HG02870 (cell line): ENCODE data around the gene ERC2.

ENCODE experiments used
- ATAC-seq: cut with Tn5 transposase; IDR thresholded peaks from one replicate; pipeline ENCODE4 v1.9.1; 2021; ENCODE audit warnings: mild to moderate bottlenecking, moderate library complexity; ENCODE audit not compliant: unreplicated experiment

Gene ERC2

GRCh38 chr3:56197259-56197965 lies 270.9 kb downstream of the ERC2 start:
- no peak for ATAC-seq

DNA sequence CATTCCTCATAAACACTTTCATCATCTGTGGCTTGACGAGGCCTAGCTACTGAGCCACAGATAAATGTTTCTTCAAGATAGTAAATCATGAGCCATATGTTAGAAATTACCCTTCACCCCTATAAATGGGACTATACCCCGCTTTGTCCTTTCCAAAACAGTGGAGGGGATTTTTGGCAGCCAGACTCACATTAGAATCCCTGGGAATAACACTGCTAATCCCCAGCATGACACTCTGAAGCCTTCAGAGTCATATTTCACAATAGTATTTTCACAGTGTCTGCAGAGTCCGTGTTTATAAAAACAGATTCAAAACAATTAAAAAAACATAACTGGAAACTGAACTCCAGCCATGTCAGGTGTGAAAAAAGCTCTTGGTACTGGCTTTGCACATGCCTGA lies 271.6 kb downstream of the ERC2 start:
- ATAC-seq = no peak

- no peak for ATAC-seq
These were observed 274.7 kb downstream of the ERC2 start for GRCh38 chr3:56193519-56193918.

GRCh38 chr3:56192001-56192400 lies 276.3 kb downstream of the ERC2 start:
- ATAC-seq = no peak

DNA sequence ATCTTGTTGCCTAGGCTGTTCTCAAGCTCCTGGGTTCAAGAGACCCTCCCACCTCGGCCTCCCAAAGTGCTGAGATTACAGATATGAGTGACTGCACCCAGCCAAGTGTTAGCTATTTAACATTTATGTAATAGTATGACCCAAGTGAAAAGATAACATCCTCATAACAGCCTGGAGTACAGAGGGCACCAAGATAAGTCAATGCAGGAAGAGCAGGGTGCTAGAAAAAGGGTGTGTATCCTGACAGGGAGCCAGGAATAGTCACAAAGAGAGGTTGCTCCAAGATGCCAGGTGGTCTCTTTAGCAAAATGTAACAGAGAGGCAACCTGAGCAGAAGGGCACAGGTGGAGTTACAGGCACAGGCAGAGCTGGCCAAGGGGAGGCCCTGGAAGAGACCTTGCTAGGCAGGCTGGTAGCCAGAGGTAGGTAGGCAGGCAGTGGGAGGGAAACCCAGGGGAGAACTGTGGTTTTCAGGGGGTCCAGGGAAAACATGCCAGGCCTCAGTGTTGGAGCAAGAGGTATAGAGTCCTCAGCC lies 277.4 kb downstream of the ERC2 start:
- ATAC-seq = no peak

DNA sequence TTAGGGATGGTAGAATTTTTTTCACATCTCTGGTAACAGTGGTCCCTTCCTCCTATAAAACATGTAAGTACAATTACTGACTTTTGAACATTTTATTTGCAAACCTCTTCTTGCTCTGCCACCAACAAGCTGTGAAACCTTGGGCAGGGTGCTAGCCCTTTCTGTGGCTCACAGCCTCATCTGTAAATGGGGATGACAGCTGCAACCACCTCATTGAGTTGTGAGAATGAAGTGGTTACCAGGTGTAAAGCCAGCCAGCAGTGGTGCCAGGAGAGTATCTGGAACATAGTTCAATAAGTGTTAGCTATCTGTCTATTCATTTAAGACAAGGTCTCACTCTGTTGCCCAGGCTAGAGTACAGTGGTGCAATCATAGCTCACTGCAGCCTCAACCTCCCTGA lies 278.1 kb downstream of the ERC2 start:
- ATAC-seq = no peak

- no peak for ATAC-seq
These were observed 278.7 kb downstream of the ERC2 start for GRCh38 chr3:56189536-56189935.

DNA sequence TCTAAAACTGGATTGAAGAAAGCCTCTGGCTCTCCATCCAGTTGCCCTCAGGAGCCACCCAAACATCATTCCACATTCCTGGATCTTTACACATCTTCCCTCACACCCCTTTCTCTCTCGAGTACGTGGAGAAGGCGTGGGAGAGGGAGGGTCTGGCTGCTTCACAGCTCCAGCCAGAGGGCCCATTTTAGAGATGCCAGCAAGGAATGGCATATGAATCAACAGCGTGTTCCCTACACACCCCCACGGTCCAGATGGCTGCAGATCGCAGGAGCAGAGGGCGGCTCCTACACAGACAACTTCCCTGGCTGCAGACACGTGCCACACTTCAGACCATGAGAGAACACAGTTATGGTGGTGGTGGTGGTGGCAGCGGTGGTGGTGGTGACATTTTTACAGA lies 280.1 kb downstream of the ERC2 start:
- no peak for ATAC-seq

GRCh38 chr3:56187051-56187450 lies 281.2 kb downstream of the ERC2 start:
- ATAC-seq = no peak

DNA sequence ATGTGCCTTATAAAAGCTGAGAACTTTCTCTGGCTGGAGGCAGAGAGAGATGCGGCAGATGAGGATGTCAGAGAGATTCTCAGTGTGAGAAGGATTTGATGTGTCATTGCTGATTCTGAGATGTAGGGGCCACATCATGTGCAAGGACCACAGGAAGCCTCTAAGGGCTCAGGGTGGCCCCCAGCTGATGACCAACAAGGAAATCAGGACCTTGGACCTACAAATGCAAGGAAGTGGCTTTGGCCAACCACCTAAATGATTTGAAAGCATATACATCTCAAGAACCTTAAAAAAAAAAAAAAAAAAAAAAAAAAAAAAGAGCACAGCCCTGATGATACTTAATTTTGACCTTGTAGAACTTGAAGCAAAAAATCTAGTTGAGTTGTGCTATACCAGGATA lies 282.4 kb downstream of the ERC2 start:
- ATAC-seq = no peak

- no peak for ATAC-seq
These were observed 284.7 kb downstream of the ERC2 start for GRCh38 chr3:56183529-56183928.

- ATAC-seq = no peak
These were observed 287.8 kb downstream of the ERC2 start for GRCh38 chr3:56180433-56180832.

DNA sequence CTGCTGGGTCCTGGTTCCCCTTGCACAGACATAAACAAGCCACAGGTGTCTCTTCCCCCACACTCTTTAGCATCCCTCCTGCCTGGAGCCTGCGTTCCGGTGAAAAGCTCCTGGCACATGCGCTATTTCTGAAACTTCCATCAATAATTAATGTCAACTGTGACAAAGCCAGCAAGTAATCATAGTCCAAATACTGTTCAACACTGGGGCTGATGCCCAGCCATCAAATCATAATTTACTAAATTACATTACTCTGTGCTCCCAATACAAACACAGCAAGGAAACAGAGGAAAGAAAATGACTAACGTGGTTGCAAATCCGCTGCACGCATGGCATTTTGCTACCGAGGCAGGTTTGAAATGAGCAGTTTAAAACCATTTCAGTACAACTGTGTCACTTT lies 294.7 kb downstream of the ERC2 start:
- no peak for ATAC-seq

- ATAC-seq = no peak
These were observed 303.8 kb downstream of the ERC2 start for GRCh38 chr3:56164436-56164835.

GRCh38 chr3:56157693-56158362 lies 310.4 kb downstream of the ERC2 start:
- no peak for ATAC-seq

DNA sequence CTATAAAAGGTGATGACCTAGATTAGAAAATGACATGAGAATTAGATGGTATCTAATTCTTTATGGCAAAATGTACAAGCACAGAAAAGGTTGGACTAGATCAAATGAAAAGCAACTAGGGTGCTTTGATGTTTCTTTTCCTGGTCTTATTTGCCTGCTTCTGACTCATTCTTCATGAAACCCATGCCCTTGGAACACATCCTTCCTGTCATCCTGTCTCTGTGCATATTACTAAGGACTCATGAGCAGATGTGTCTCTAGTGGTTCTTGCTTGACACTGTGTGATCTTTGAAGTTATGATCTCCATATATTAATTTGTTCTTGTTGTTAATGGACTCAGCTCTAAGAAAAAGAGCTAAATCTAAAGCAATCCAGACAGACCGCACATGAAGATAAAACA lies 314.0 kb downstream of the ERC2 start:
- no peak for ATAC-seq

GRCh38 chr3:56147354-56147753 lies 320.9 kb downstream of the ERC2 start:
- no peak for ATAC-seq

- no peak for ATAC-seq
These were observed 322.9 kb downstream of the ERC2 start for GRCh38 chr3:56145410-56145809.

- no peak for ATAC-seq
These were observed 323.5 kb downstream of the ERC2 start for GRCh38 chr3:56144805-56145204.

DNA sequence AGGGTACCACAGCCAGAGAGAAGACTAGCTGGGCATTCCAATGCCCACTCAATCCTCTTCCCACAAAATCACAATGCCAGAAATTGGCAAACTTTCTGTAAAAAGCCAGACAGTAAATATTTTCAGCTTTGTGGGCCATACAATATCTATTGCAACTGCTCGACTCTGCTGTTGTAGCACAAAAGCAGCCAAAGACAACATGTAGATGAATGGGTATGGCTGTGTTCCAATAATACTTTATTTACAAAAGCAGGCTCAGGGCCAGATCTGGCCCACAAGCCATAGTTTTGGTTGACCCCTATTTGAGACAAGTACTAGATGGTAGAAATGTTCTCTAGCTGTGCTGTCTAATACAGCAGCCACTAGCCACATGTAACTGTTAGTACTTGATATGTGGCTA lies 330.9 kb downstream of the ERC2 start:
- no peak for ATAC-seq

GRCh38 chr3:56136514-56136913 lies 331.8 kb downstream of the ERC2 start:
- ATAC-seq = no peak

GRCh38 chr3:56135941-56136340 lies 332.3 kb downstream of the ERC2 start:
- ATAC-seq = no peak

GRCh38 chr3:56133423-56133822 lies 334.8 kb downstream of the ERC2 start:
- ATAC-seq = no peak
